Loucy (cell line): ENCODE measurements around the gene BRAF.
"Not testable (repeated sequence)": the region's sequence is repeated elsewhere in the genome, so short reads cannot be mapped to it uniquely, and the experiment has no call there.

Source experiments
- H2AFZ ChIP-seq: fragments of 200-600 bp; sonication (generic); 2 replicates; pipeline ENCODE4 v1.6.0; 2016; ENCODE audit warnings: antibody characterized with exemption, mild to moderate bottlenecking, low read length, moderate library complexity
- H3F3A ChIP-seq: fragments of 200-600 bp; 2 replicates; pipeline ENCODE4 v1.6.0; 2016; ENCODE audit warnings: antibody characterized with exemption, low read depth, mild to moderate bottlenecking
- H3K27me3 ChIP-seq: fragments of 200-600 bp; sonication (generic); 2 replicates; pipeline ENCODE4 v1.6.1; 2014; ENCODE audit warnings: low read length, mild to moderate bottlenecking; ENCODE audit not compliant: insufficient read depth, poor library complexity, severe bottlenecking
- H3K36me3 ChIP-seq: fragments of 200-600 bp; sonication (generic); 2 replicates; pipeline ENCODE4 v1.6.1; 2016; ENCODE audit warnings: low read length; ENCODE audit not compliant: insufficient read depth
- H3K4me1 ChIP-seq: fragments of 200-600 bp; sonication (generic); 2 replicates; pipeline ENCODE4 v1.5.1; 2014; ENCODE audit warnings: low read length, mild to moderate bottlenecking; ENCODE audit not compliant: insufficient read depth, poor library complexity, severe bottlenecking
- H3K4me2 ChIP-seq: fragments of 200-600 bp; sonication (generic); 2 replicates; pipeline ENCODE4 v1.6.0; 2014; ENCODE audit warnings: antibody characterized with exemption, low read length, low read depth, mild to moderate bottlenecking; ENCODE audit not compliant: poor library complexity, severe bottlenecking
- H3K4me3 ChIP-seq: fragments of 200-600 bp; sonication (generic); 2 replicates; pipeline ENCODE4 v1.5.1; 2014; ENCODE audit warnings: low read length, mild to moderate bottlenecking, mixed read lengths; ENCODE audit not compliant: poor library complexity, severe bottlenecking
- H3K79me2 ChIP-seq: fragments of 200-600 bp; sonication (generic); 2 replicates; pipeline ENCODE4 v1.6.1; 2014; ENCODE audit warnings: low read length; ENCODE audit not compliant: insufficient read depth
- H3K9ac ChIP-seq: fragments of 200-600 bp; sonication (generic); 2 replicates; pipeline ENCODE4 v1.6.0; 2014; ENCODE audit warnings: mild to moderate bottlenecking, low read depth, low read length, moderate library complexity; ENCODE audit not compliant: poor library complexity, severe bottlenecking
- H3K9me2 ChIP-seq: fragments of 200-600 bp; sonication (generic); replicated peaks from 2 replicates; pipeline ENCODE4 v1.6.1; 2016; ENCODE audit warnings: low read depth, low read length, mixed read lengths
- H3K9me3 ChIP-seq: fragments of 200-600 bp; sonication (generic); 2 replicates; pipeline ENCODE4 v1.6.1; 2014; ENCODE audit warnings: mild to moderate bottlenecking, antibody characterized with exemption, low read length, low read depth; ENCODE audit not compliant: insufficient read depth
- H4K20me1 ChIP-seq: fragments of 200-600 bp; sonication (generic); 2 replicates; pipeline ENCODE4 v1.6.0; 2014; ENCODE audit warnings: antibody characterized with exemption, low read length, mild to moderate bottlenecking; ENCODE audit not compliant: insufficient read depth, poor library complexity, severe bottlenecking
- CTCF ChIP-seq: fragments of 200-600 bp; sonication (generic); conservative IDR thresholded peaks from 2 replicates; pipeline ENCODE4 v1.5.1; 2014; ENCODE audit warnings: mild to moderate bottlenecking, antibody characterized with exemption, low read length
- EZH2phosphoT487 ChIP-seq: fragments of 200-600 bp; IDR thresholded peaks from 2 replicates; pipeline ENCODE4 v1.6.1; 2018; ENCODE audit warnings: antibody characterized with exemption, mild to moderate bottlenecking, moderate library complexity, borderline replicate concordance

The BRAF gene

DNA sequence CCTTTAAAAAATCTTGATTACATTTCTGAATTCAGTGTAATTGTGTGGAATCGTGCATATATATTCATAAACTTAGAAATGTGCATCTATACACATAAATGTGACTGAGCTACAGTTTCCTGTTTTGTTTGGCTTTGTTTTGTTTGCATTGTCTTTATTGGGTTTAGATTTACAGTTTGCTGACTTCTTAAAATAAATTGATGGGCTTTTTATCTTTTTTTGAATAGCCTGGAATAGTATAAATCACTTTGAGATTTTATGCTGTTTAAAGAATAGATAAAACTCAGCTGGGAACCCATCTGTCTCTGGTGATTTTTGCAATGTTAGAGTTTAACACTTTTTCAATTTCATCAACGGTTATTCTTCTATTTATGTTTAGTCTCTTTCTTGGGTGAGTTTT lies 21.2 kb upstream of the BRAF start:
- H3K9me3 ChIP-seq: no peaks in the 10 kb centered on the region
- H3K79me2 ChIP-seq: no peaks in the 10 kb centered on the region
- TF ChIP-seq EZH2phosphoT487 (no peak), CTCF (no peak)
- no peaks in the 10 kb centered on the region for H3K9me2 ChIP-seq
- H3K4me1 ChIP-seq: no peaks in the 10 kb centered on the region
- H4K20me1 ChIP-seq: no peaks in the 10 kb centered on the region
- H3K4me2 ChIP-seq: no peak overlapping the region
- H3K4me3 ChIP-seq: no peak overlapping the region
- H3F3A ChIP-seq: no peaks in the 10 kb centered on the region
- no peak overlapping the region for H3K9ac ChIP-seq
- no peaks in the 10 kb centered on the region for H3K36me3 ChIP-seq
- H2AFZ ChIP-seq: no peak overlapping the region
- no peaks in the 10 kb centered on the region for H3K27me3 ChIP-seq

DNA sequence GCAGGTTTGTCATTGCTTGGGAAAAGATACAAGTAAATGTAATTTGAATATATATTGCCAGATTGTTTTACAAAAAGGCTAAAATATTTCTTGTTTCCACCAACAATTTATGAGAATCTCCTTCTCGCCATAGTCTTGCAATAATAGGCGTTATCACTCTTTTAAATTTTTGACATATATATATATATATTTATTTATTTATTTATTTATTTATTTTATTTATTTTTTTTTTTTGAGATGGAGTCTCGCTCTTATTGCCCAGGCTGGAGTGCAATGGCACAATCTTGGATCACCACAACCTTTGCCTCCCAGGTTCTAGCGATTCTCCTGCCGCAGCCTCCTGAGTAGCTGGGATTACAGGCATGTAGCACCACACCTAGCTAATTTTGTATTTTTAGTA lies 17.5 kb upstream of the BRAF start:
- not testable (repeated sequence) for H3K4me2 ChIP-seq, H3K4me1 ChIP-seq, H3K27me3 ChIP-seq, H3K9me2 ChIP-seq, H3F3A ChIP-seq, H3K9me3 ChIP-seq, H4K20me1 ChIP-seq, H3K4me3 ChIP-seq, H3K9ac ChIP-seq, H3K36me3 ChIP-seq, H3K79me2 ChIP-seq, H2AFZ ChIP-seq

- no peak overlapping the region for H3K9ac ChIP-seq
- H3K9me2 ChIP-seq: no peaks in the 10 kb centered on the region
- no peaks in the 10 kb centered on the region for H3K9me3 ChIP-seq
- H3K4me3 ChIP-seq: no peak overlapping the region
- H3K4me1 ChIP-seq: no peaks in the 10 kb centered on the region
- H3K4me2 ChIP-seq: no peak overlapping the region
- no peaks in the 10 kb centered on the region for H3F3A ChIP-seq
- H3K36me3 ChIP-seq: no peaks in the 10 kb centered on the region
- no peak overlapping the region for H2AFZ ChIP-seq
- H4K20me1 ChIP-seq: no peaks in the 10 kb centered on the region
- H3K27me3 ChIP-seq: no peaks in the 10 kb centered on the region
- TF ChIP-seq CTCF (no peak), EZH2phosphoT487 (no peak)
- no peaks in the 10 kb centered on the region for H3K79me2 ChIP-seq
Observed at GRCh38 chr7:140940898-140941297, 16.2 kb upstream of the BRAF start.

DNA sequence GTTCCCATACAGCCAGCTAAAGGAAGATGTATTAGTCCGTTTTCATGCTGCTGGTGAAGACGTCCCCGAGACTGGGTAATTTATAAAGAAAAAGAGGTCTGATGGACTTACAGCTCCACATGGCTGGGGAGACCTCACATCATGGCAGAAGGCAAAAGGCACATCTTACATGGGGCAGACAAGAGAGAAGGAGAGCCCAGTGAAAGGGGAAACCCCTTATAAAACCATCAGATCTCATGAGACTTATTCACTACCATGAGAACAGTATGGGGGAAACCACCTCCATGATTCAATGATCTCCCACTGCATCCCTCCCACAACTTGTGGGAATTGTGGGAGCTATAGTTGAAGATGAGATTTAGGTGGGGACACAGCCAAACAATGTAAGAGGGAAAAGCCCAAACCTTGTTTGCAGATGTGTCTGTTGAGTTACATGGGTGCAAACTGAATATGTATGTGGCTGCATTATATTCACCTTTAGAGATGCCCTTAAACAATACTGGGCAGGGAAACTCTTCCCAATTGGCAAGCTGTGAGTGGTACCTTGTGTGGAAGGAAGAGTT lies 13.1 kb upstream of the BRAF start:
- H3F3A ChIP-seq: no peaks in the 10 kb centered on the region
- H4K20me1 ChIP-seq: no peaks in the 10 kb centered on the region
- no peak overlapping the region for H3K4me3 ChIP-seq
- no peaks in the 10 kb centered on the region for H3K4me1 ChIP-seq
- H3K9me2 ChIP-seq: no peaks in the 10 kb centered on the region
- no peak overlapping the region for H3K4me2 ChIP-seq
- H3K9me3 ChIP-seq: no peaks in the 10 kb centered on the region
- H3K79me2 ChIP-seq: no peaks in the 10 kb centered on the region
- TF ChIP-seq EZH2phosphoT487: no peak
- no peak for TF ChIP-seq CTCF
- no peaks in the 10 kb centered on the region for H3K27me3 ChIP-seq
- no peak overlapping the region for H3K9ac ChIP-seq
- no peaks in the 10 kb centered on the region for H3K36me3 ChIP-seq
- H2AFZ ChIP-seq: no peak overlapping the region
